Measurements from ENCODE around the gene COL1A1. TPM values are rescaled to one million over a fixed set of nuclear protein-coding genes. Genes with fewer than 3 reads are reported as not detected.

Gene COL1A1
- polyA plus RNA-seq, 1 donor (not counting 4 experiments of a cell fraction or from before 2014, with no cell fraction given), result 0.55 TPM

- dilution Hi-C loops (cut with MboI; ENCODE audit: extremely low pct_ligation_motif_present, low sequenced_read_pairs), result no loop called here
- H3K27ac ChIP-seq (ENCODE audit: control insufficient read depth, insufficient read depth, low read length), result no peak overlapping the region
- no peaks in the 10 kb centered on the region for H3K9me3 ChIP-seq (ENCODE audit: control insufficient read depth, low read depth, low read length)
These were observed 34.8 kb downstream of the COL1A1 start for GRCh38 chr17:50166518-50167181.

GRCh38 chr17:50165867-50166517, 35.4 kb downstream of the COL1A1 start, which contains the start of gene SGCA:
Gene SGCA, plus strand, starts transcription at chr17:50166005. Its CDS starts 36 bp downstream, at chr17:50166041.
- Histone ChIP-seq H3K4me2 (ENCODE audit: control insufficient read depth, extremely low read depth, insufficient read depth, low read depth, low read length) (no peak within 1 kb of the TSS), H3K4me3 (ENCODE audit: control insufficient read depth in 2 of 3, extremely low read depth in 1 of 3, insufficient read depth in 2 of 3, low read depth in 1 of 3, low read length in 3 of 3) (no peak within 1 kb of the TSS), H3K79me2 (ENCODE audit: control insufficient read depth, insufficient read depth, low read length) (no peaks in the 10 kb centered on the region), H3K27ac (ENCODE audit: control insufficient read depth, insufficient read depth, low read length) (no peak within 1 kb of the TSS), H3K9me3 (ENCODE audit: control insufficient read depth, low read depth, low read length) (no peaks in the 10 kb centered on the region), H3K4me1 (ENCODE audit: control insufficient read depth, extremely low read depth, insufficient read depth, low read length) (peaks cover 7% of the 10 kb centered on the region), H3K36me3 (ENCODE audit: control insufficient read depth in 2 of 2, extremely low read depth in 1 of 2, insufficient read depth in 2 of 2, low read length in 2 of 2) (no peaks in the 10 kb centered on the region), H2AFZ (ENCODE audit: control insufficient read depth, low read length) (no peak within 1 kb of the TSS), H3K9me1 (ENCODE audit: control insufficient read depth, extremely low read depth, insufficient read depth, low read length) (no peaks in the 10 kb centered on the region), H3K9ac (ENCODE audit: control insufficient read depth, extremely low read depth, insufficient read depth, low read length) (no peak within 1 kb of the TSS), H3K27me3 (ENCODE audit: control insufficient read depth, extremely low read depth, insufficient read depth, low read length) (peaks cover 3% of the 10 kb centered on the region), H4K20me1 (ENCODE audit: control insufficient read depth, extremely low read depth, insufficient read depth, low read length) (no peaks in the 10 kb centered on the region)
- FAIRE-seq (no peak), DNase-seq (ENCODE audit: low read depth, low spot score) (no peak)
- dilution Hi-C loops (cut with MboI; ENCODE audit: extremely low pct_ligation_motif_present, low sequenced_read_pairs), result no loop called here
- TF ChIP-seq CTCF (optimal IDR thresholded peaks at IDR 0.05 in 1 of 3, IDR thresholded peaks at IDR 0.05 in 1 of 3, conservative IDR thresholded peaks at IDR 0.05 in 1 of 3; ENCODE audit: extremely low read depth in 1 of 3, insufficient read depth in 2 of 3, low read length in 3 of 3) (no peak), EZH2 (IDR thresholded peaks at IDR 0.05; ENCODE audit: low read length) (no peak)

More at GRCh38 chr17:50166518-50167181, 34.8 kb downstream of the COL1A1 start:
- Histone ChIP-seq H3K9ac (ENCODE audit: control insufficient read depth, extremely low read depth, insufficient read depth, low read length) (no peak overlapping the region), H3K4me3 (ENCODE audit: control insufficient read depth in 2 of 3, extremely low read depth in 1 of 3, insufficient read depth in 2 of 3, low read depth in 1 of 3, low read length in 3 of 3) (no peak overlapping the region), H3K4me1 (ENCODE audit: control insufficient read depth, extremely low read depth, insufficient read depth, low read length) (peaks cover 3% of the 10 kb centered on the region), H3K36me3 (ENCODE audit: control insufficient read depth in 2 of 2, extremely low read depth in 1 of 2, insufficient read depth in 2 of 2, low read length in 2 of 2) (no peaks in the 10 kb centered on the region), H3K9me1 (ENCODE audit: control insufficient read depth, extremely low read depth, insufficient read depth, low read length) (no peaks in the 10 kb centered on the region), H3K27me3 (ENCODE audit: control insufficient read depth, extremely low read depth, insufficient read depth, low read length) (peaks cover 3% of the 10 kb centered on the region), H3K79me2 (ENCODE audit: control insufficient read depth, insufficient read depth, low read length) (no peaks in the 10 kb centered on the region), H3K4me2 (ENCODE audit: control insufficient read depth, extremely low read depth, insufficient read depth, low read depth, low read length) (no peak overlapping the region), H2AFZ (ENCODE audit: control insufficient read depth, low read length) (no peak overlapping the region), H4K20me1 (ENCODE audit: control insufficient read depth, extremely low read depth, insufficient read depth, low read length) (no peaks in the 10 kb centered on the region)
- no peak for TF ChIP-seq CTCF (optimal IDR thresholded peaks at IDR 0.05 in 1 of 3, IDR thresholded peaks at IDR 0.05 in 1 of 3, conservative IDR thresholded peaks at IDR 0.05 in 1 of 3; ENCODE audit: extremely low read depth in 1 of 3, insufficient read depth in 2 of 3, low read length in 3 of 3)
- TF ChIP-seq EZH2 (IDR thresholded peaks at IDR 0.05; ENCODE audit: low read length), result no peak
- no peak for DNase-seq (ENCODE audit: low read depth, low spot score)
- FAIRE-seq, result no peak

Data from keratinocyte (primary cell).